Central memory CD8-positive, alpha-beta T cell (primary cell): ENCODE measurements around the gene ARID5B.

Source experiments
- ATAC-seq: fragments of 150-1000 bp; cut with Tn5 transposase; replicated peaks from 2 replicates; pipeline ENCODE4 v1.10.0; 2022; ENCODE audit warnings: mild to moderate bottlenecking, moderate FRiP score, moderate number of reproducible peaks; ENCODE audit not compliant: poor library complexity, severe bottlenecking; ENCODE audit errors: extremely low read depth
- DNase-seq, 2 donors: peaks; one replicate each; pipeline ENCODE4 v3.0.0; 2021; ENCODE audit warnings: low spot score in 2 of 2
- H3K27ac Mint-ChIP-seq: one replicate; pipeline ENCODE4 v1.8.0; 2022; ENCODE audit warnings: low read depth, mild to moderate bottlenecking, moderate library complexity, mixed read lengths
- H3K27me3 Mint-ChIP-seq: one replicate; pipeline ENCODE4 v1.8.0; 2022; ENCODE audit warnings: mixed read lengths
- H3K36me3 Mint-ChIP-seq: one replicate; pipeline ENCODE4 v1.8.0; 2022; ENCODE audit warnings: mild to moderate bottlenecking, moderate library complexity, mixed read lengths; ENCODE audit not compliant: insufficient read depth
- H3K4me1 Mint-ChIP-seq: one replicate; pipeline ENCODE4 v1.8.0; 2022; ENCODE audit warnings: mixed read lengths
- H3K4me3 Mint-ChIP-seq: one replicate; pipeline ENCODE4 v1.8.0; 2022; ENCODE audit warnings: mild to moderate bottlenecking, moderate library complexity, mixed read lengths
- H3K9me3 Mint-ChIP-seq: one replicate; pipeline ENCODE4 v1.8.0; 2022; ENCODE audit warnings: mixed read lengths

ARID5B gene

GRCh38 chr10:61869774-61870525 lies 31.5 kb upstream of the ARID5B start:
- H3K27ac Mint-ChIP-seq: no peak overlapping the region
- no peaks in the 10 kb centered on the region for H3K9me3 Mint-ChIP-seq

GRCh38 chr10:61870526-61870895 lies 31.0 kb upstream of the ARID5B start:
- H3K4me1 Mint-ChIP-seq: no peaks in the 10 kb centered on the region

More at GRCh38 chr10:61869774-61870525, 31.5 kb upstream of the ARID5B start:
- ATAC-seq (no peak), DNase-seq (no peak)
- H3K27me3 Mint-ChIP-seq: peaks cover 11% of the 10 kb centered on the region
- no peak overlapping the region for H3K4me3 Mint-ChIP-seq
- no peaks in the 10 kb centered on the region for H3K4me1 Mint-ChIP-seq
- peaks cover 1% of the 10 kb centered on the region for H3K36me3 Mint-ChIP-seq

GRCh38 chr10:61871487-61871886 lies 30.0 kb upstream of the ARID5B start:
- no peak overlapping the region for H3K27ac Mint-ChIP-seq
- H3K9me3 Mint-ChIP-seq: no peaks in the 10 kb centered on the region
- H3K4me1 Mint-ChIP-seq: no peaks in the 10 kb centered on the region
- peaks cover 11% of the 10 kb centered on the region for H3K27me3 Mint-ChIP-seq
- ATAC-seq (no peak), DNase-seq (no peak)
- H3K4me3 Mint-ChIP-seq: no peak overlapping the region
- peaks cover 1% of the 10 kb centered on the region for H3K36me3 Mint-ChIP-seq

More at GRCh38 chr10:61870526-61870895, 31.0 kb upstream of the ARID5B start:
- no peaks in the 10 kb centered on the region for H3K9me3 Mint-ChIP-seq
- H3K27me3 Mint-ChIP-seq: peaks cover 11% of the 10 kb centered on the region
- no peak overlapping the region for H3K4me3 Mint-ChIP-seq
- no peak for ATAC-seq
- H3K27ac Mint-ChIP-seq: no peak overlapping the region
- H3K36me3 Mint-ChIP-seq: peaks cover 1% of the 10 kb centered on the region
- DNase-seq: no peak

- H3K27me3 Mint-ChIP-seq: peaks cover 14% of the 10 kb centered on the region
- ATAC-seq: no peak
- H3K36me3 Mint-ChIP-seq: no peaks in the 10 kb centered on the region
- no peak overlapping the region for H3K4me3 Mint-ChIP-seq
- DNase-seq: no peak
- peaks cover 7% of the 10 kb centered on the region for H3K4me1 Mint-ChIP-seq
- H3K27ac Mint-ChIP-seq: no peak overlapping the region
- no peaks in the 10 kb centered on the region for H3K9me3 Mint-ChIP-seq
Observed at GRCh38 chr10:61877887-61878739, 23.4 kb upstream of the ARID5B start.

- no peaks in the 10 kb centered on the region for H3K36me3 Mint-ChIP-seq
- peaks cover 11% of the 10 kb centered on the region for H3K4me1 Mint-ChIP-seq
- no peak for ATAC-seq
- no peaks in the 10 kb centered on the region for H3K9me3 Mint-ChIP-seq
- H3K4me3 Mint-ChIP-seq: no peak overlapping the region
- no peak for DNase-seq
- H3K27ac Mint-ChIP-seq: no peak overlapping the region
- peaks cover 12% of the 10 kb centered on the region for H3K27me3 Mint-ChIP-seq
Observed at GRCh38 chr10:61878740-61879068, 22.8 kb upstream of the ARID5B start.

GRCh38 chr10:61882621-61883370 lies 18.7 kb upstream of the ARID5B start:
- Mint-ChIP-seq H3K36me3 (no peaks in the 10 kb centered on the region), H3K4me1 (peaks cover 11% of the 10 kb centered on the region), H3K27me3 (peaks cover 8% of the 10 kb centered on the region), H3K4me3 (no peak overlapping the region), H3K27ac (no peak overlapping the region), H3K9me3 (no peaks in the 10 kb centered on the region)
- DNase-seq (no peak), ATAC-seq (no peak)

- Mint-ChIP-seq H3K4me3 (no peak overlapping the region), H3K27ac (no peak overlapping the region), H3K9me3 (no peaks in the 10 kb centered on the region), H3K4me1 (peaks cover 11% of the 10 kb centered on the region), H3K27me3 (peaks cover 15% of the 10 kb centered on the region), H3K36me3 (no peaks in the 10 kb centered on the region)
- ATAC-seq (no peak), DNase-seq (no peak)
Observed at GRCh38 chr10:61883371-61884025, 18.0 kb upstream of the ARID5B start.

- Mint-ChIP-seq H3K27me3 (peaks cover 17% of the 10 kb centered on the region), H3K4me1 (peaks cover 7% of the 10 kb centered on the region), H3K9me3 (no peaks in the 10 kb centered on the region), H3K4me3 (no peak overlapping the region), H3K36me3 (no peaks in the 10 kb centered on the region), H3K27ac (no peak overlapping the region)
- ATAC-seq: no peak
- DNase-seq: no peak
Observed at GRCh38 chr10:61887772-61888171, 13.7 kb upstream of the ARID5B start.

- no peaks in the 10 kb centered on the region for H3K4me1 Mint-ChIP-seq
- H3K36me3 Mint-ChIP-seq: no peaks in the 10 kb centered on the region
- no peaks in the 10 kb centered on the region for H3K9me3 Mint-ChIP-seq
- H3K27ac Mint-ChIP-seq: no peak overlapping the region
- H3K27me3 Mint-ChIP-seq: peaks cover 10% of the 10 kb centered on the region
- no peak overlapping the region for H3K4me3 Mint-ChIP-seq
- DNase-seq (no peak), ATAC-seq (no peak)
Observed at GRCh38 chr10:61888744-61889143, 12.8 kb upstream of the ARID5B start.

- ATAC-seq (no peak), DNase-seq (no peak)
- H3K36me3 Mint-ChIP-seq: no peaks in the 10 kb centered on the region
- H3K9me3 Mint-ChIP-seq: no peaks in the 10 kb centered on the region
- no peak overlapping the region for H3K4me3 Mint-ChIP-seq
- no peaks in the 10 kb centered on the region for H3K4me1 Mint-ChIP-seq
- H3K27ac Mint-ChIP-seq: no peak overlapping the region
- peaks cover 10% of the 10 kb centered on the region for H3K27me3 Mint-ChIP-seq
Observed at GRCh38 chr10:61890430-61890829, 11.1 kb upstream of the ARID5B start.

GRCh38 chr10:61890881-61891409 lies 10.6 kb upstream of the ARID5B start:
- Mint-ChIP-seq H3K27ac (no peak overlapping the region), H3K4me1 (no peaks in the 10 kb centered on the region), H3K9me3 (no peaks in the 10 kb centered on the region), H3K36me3 (no peaks in the 10 kb centered on the region), H3K27me3 (peaks cover 10% of the 10 kb centered on the region), H3K4me3 (no peak overlapping the region)
- ATAC-seq: no peak
- no peak for DNase-seq
